Bronchial epithelial cell (primary cell): ENCODE results near the gene CDK10. TPM values are rescaled to one million over a fixed set of nuclear protein-coding genes. Genes with fewer than 3 reads are reported as not detected.

Experiments used
- DNase-seq: peaks from one replicate; pipeline ENCODE4 v3.0.0-alpha.2; 2010; ENCODE audit warnings: low read depth
- FAIRE-seq: peaks from 2 replicates; lab custom pipeline; 2011; peaks lifted over from hg19 to GRCh38; lab: Jason Lieb, UNC
- H3K27me3 ChIP-seq: 2 replicates; pipeline ENCODE4 v1.5.1; 2011; ENCODE audit warnings: low read length; ENCODE audit not compliant: control insufficient read depth, insufficient read depth
- H3K36me3 ChIP-seq: 2 replicates; pipeline ENCODE4 v1.5.1; 2011; ENCODE audit warnings: low read length; ENCODE audit not compliant: control insufficient read depth, insufficient read depth
- H3K4me3 ChIP-seq: 2 replicates; pipeline ENCODE4 v1.5.1; 2011; ENCODE audit warnings: mild to moderate bottlenecking, low read depth, low read length, control low read depth
- total RNA-seq: library from RNA; depleted of rRNA; stranded (reverse); fragments of >200 nt; gene quantifications from 2 replicates; pipeline ENCODE4 v1.2.1, GENCODE V29; 2014
- TF ChIP-seq, protein P1 (sequence below): IDR thresholded peaks from 2 replicates; pipeline ENCODE4 v1.5.1; 2011; ENCODE audit warnings: mild to moderate bottlenecking, moderate library complexity, low read length, control low read depth, inconsistent platforms; ENCODE audit not compliant: insufficient read depth, severe bottlenecking

The CDK10 gene
- total RNA-seq, 1 donor from 2014 or later, result 280 TPM

DNA sequence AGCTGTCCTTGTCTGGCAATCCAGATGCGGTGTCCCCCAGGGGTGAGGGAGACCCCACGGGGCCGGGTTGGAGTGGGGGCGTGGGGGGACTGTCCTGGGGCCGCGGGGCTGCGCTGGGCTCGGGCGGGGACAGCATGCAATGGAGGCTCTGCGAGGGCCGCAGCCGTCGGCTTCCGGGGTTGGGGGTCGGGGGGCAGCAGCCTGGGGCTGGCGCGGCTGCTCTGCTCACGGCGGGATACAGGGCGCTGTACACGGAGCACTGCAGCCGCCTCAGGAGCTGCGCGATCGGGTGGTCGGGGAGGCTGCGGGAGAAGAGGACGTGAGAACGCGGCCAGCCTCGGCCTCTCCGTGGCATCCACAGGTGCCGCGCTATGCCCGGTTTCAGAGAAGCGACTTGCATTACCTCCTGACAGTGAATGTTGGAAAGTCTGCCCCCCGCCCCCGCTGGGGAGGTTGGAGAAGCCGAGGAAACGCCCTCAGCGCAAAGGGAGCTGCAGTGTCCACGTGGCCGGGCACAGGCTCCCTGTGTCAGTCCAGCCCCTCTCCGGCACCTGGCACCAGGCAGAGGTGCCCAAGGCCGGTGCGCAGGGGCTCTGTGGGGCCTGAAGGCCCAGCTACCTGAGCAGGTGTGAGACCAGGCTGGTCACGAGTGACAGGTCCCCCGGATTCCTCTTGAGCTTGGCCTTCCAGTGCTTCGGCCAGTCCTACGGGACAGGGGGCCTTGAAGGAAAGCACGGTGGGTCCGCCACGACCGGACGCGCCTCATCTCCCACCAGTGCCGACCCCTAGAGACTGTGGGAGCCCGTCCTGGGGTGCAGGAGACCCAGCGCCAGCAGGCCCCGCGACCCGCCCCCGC lies 24.4 kb downstream of the CDK10 start:
- TF ChIP-seq, protein P1, sequence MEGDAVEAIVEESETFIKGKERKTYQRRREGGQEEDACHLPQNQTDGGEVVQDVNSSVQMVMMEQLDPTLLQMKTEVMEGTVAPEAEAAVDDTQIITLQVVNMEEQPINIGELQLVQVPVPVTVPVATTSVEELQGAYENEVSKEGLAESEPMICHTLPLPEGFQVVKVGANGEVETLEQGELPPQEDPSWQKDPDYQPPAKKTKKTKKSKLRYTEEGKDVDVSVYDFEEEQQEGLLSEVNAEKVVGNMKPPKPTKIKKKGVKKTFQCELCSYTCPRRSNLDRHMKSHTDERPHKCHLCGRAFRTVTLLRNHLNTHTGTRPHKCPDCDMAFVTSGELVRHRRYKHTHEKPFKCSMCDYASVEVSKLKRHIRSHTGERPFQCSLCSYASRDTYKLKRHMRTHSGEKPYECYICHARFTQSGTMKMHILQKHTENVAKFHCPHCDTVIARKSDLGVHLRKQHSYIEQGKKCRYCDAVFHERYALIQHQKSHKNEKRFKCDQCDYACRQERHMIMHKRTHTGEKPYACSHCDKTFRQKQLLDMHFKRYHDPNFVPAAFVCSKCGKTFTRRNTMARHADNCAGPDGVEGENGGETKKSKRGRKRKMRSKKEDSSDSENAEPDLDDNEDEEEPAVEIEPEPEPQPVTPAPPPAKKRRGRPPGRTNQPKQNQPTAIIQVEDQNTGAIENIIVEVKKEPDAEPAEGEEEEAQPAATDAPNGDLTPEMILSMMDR, result no peak
- no peak for DNase-seq
- peaks cover 2% of the 10 kb centered on the region for H3K36me3 ChIP-seq
- H3K27me3 ChIP-seq, result no peaks in the 10 kb centered on the region
- no peak overlapping the region for H3K4me3 ChIP-seq
- FAIRE-seq, result no peak

GRCh38 chr16:89711601-89712273 lies 25.2 kb downstream of the CDK10 start:
- TF ChIP-seq, protein P1, result no peak
- no peak for FAIRE-seq
- peak; percentile 23 for DNase-seq
- H3K27me3 ChIP-seq, result no peaks in the 10 kb centered on the region
- H3K4me3 ChIP-seq, result peak overlapping the region; percentile 73
- H3K36me3 ChIP-seq, result peaks cover 3% of the 10 kb centered on the region

GRCh38 chr16:89712274-89712781 lies 25.8 kb downstream of the CDK10 start:
- Histone ChIP-seq H3K4me3 (peak overlapping the region; percentile 73), H3K27me3 (no peaks in the 10 kb centered on the region), H3K36me3 (peaks cover 3% of the 10 kb centered on the region)
- FAIRE-seq, result no peak
- DNase-seq, result no peak
- TF ChIP-seq, protein P1, result no peak

GRCh38 chr16:89716493-89716892 lies 30.0 kb downstream of the CDK10 start:
- H3K27me3 ChIP-seq, result no peaks in the 10 kb centered on the region
- no peak for FAIRE-seq
- peaks cover 3% of the 10 kb centered on the region for H3K36me3 ChIP-seq
- no peak for DNase-seq
- no peak overlapping the region for H3K4me3 ChIP-seq
- TF ChIP-seq, protein P1, result no peak

GRCh38 chr16:89716916-89717687 lies 30.6 kb downstream of the CDK10 start:
- TF ChIP-seq, protein P1, result no peak

More at GRCh38 chr16:89716916-89717687, 30.6 kb downstream of the CDK10 start:
- H3K4me3 ChIP-seq, result no peak overlapping the region
- FAIRE-seq (no peak), DNase-seq (no peak)
- peaks cover 3% of the 10 kb centered on the region for H3K36me3 ChIP-seq
- H3K27me3 ChIP-seq, result no peaks in the 10 kb centered on the region
